GM12801 (cell line): ENCODE measurements around the gene GBGT1.

Source experiments
- CTCF ChIP-seq: IDR thresholded peaks from one replicate; pipeline ENCODE4 v1.5.1; 2011; ENCODE audit warnings: control low read depth; ENCODE audit not compliant: insufficient read length; ENCODE audit errors: extremely low read depth

Gene GBGT1

GRCh38 chr9:133134388-133135145 is 29.1 kb downstream of the GBGT1 start:
- no peak for TF ChIP-seq CTCF

DNA sequence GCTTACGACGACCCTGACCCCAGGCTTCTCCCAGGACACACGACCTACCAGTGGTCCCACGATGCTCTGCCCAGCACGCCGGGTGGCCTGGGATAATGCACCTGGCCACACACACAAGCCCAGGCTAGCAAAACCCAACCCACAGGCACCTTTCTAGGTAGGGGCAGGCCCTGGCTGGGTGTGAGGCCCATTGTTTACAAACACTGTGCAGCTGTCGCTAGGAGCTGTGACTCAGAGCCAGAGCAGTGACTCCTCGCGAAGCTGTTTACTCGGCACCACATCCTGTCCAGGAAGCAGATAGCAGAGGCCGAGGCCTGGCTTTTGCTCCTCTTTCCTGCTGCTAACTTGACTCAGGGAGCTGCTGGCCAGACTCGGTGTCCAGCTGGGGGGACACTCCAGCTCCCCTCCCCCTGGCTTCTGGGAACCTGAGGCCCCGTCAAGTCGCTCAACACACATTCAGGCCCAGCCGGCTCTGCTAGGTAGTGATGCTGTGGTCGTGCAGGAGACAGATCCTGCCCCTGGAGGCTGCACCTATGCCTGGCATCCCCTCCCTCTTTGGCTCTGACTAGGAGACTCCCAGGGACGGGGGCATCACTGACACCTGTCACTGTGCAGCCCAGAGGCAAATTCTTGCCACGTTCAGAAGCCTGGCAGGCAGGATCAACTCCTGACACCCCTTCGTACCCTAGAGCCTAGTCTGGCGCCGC is 29.9 kb downstream of the GBGT1 start:
- no peak for TF ChIP-seq CTCF

DNA sequence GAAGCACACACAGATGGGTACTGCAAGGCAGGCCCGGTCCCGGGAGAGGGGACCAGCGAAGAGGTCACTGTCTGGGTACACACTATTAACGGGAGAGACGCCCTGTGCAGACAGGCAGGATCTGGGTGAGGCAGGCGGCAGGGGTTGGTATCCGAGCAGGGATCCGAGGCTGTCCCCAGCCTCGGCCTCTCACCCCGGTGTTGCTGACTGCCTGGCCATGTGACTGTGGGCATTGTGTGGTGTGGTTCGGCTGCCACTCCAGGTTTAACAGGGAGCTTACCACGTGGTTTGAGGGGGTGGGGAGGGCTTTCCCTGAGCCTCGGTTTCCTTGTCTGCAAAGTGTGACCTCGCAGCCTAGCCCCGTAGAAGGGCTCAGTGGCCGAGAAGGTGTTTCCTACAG is 31.5 kb downstream of the GBGT1 start:
- no peak for TF ChIP-seq CTCF

GRCh38 chr9:133131506-133131905 is 32.2 kb downstream of the GBGT1 start:
- TF ChIP-seq CTCF = no peak

DNA sequence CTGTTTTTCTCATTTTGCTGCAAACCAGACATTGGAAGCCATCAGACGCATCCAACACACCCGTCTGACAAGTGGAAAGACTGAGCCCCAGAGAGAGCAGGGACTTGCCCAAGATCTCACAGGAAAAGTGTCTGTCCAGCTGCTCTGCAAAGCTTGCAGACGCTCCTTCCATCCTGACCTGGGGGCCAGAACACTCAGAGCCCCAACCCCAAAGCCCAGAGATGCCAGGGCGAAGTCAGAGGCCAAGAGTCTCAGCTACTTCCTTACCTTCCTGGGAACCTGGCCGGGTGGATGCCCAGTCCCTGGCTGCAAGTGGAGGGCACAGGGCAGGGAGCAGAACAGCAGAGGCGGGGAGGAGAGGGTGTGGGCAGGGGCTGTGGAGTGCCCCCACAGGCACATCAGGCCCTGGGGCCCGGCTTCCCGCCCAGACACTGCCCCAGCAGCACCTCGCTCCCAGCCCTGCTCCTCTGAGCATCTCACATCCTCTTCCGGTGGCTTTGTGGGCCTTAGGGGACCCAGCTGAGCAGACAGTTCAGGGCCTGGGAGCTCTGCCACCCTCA is 32.9 kb downstream of the GBGT1 start:
- no peak for TF ChIP-seq CTCF

- TF ChIP-seq CTCF = no peak
Measured at GRCh38 chr9:133129001-133129795, 34.5 kb downstream of the GBGT1 start.

DNA sequence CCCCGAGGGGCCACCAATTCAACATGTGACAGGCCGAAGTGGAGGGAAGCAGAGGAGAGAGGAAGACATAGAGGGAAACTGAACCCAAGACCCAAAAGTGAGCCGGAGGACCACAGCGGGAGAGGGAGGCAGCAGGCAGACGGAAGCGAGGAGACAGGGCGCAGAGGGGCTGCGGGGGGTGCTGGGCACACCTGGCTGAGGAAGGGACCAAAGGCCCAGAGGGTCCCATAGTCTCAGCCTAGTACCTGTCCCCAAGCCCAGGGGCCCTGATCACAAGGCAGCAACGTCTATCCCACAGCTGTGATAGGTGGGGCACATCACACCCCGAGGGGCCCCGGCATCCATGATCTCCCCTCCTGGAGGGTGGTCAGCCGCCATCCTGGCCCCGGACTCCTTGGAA is 35.6 kb downstream of the GBGT1 start:
- TF ChIP-seq CTCF = no peak
